Measurements from ENCODE around the gene SIPA1L3.

SIPA1L3 gene

DNA sequence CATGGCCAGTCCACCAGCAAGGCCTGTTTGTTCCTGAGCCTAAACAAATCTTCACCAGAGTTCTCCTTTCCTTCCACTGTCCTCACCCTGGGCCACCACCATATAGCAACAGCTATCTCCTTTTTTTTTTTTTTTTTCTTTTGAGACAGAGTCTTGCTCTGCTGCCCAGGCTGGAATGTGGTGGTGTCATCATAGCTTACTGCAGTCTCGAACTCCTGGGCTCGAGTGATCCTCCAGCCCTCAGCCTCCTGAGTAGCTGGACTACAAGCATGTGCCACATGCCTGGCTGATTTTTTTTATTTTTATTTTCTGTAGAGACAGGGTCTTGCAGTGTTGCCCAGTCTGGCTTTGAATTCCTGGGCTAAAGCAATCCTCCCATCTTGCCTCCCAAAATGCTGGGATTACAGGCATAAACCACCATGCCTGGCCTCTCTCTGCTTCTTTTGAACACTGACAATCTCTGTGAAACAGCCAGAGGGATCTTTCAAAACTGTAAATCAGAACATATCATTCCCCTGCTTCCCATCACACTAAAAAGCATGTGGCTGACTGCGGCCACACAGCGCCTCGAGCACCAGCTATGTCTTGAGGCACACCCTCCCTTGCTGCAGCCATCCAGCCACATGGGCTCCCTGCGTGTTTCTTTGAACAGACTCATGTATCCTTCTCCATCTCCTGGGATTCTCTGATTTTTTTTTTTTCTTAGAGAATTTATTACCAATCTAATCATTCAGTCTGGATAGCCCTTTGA, 110.6 kb downstream of the SIPA1L3 start:
- TF ChIP-seq, protein P1, sequence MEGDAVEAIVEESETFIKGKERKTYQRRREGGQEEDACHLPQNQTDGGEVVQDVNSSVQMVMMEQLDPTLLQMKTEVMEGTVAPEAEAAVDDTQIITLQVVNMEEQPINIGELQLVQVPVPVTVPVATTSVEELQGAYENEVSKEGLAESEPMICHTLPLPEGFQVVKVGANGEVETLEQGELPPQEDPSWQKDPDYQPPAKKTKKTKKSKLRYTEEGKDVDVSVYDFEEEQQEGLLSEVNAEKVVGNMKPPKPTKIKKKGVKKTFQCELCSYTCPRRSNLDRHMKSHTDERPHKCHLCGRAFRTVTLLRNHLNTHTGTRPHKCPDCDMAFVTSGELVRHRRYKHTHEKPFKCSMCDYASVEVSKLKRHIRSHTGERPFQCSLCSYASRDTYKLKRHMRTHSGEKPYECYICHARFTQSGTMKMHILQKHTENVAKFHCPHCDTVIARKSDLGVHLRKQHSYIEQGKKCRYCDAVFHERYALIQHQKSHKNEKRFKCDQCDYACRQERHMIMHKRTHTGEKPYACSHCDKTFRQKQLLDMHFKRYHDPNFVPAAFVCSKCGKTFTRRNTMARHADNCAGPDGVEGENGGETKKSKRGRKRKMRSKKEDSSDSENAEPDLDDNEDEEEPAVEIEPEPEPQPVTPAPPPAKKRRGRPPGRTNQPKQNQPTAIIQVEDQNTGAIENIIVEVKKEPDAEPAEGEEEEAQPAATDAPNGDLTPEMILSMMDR (IDR thresholded peaks at IDR 0.05; ENCODE audit: insufficient read depth, low read depth, low read length, missing control alignments) = no peak
- H3K4me3 ChIP-seq (ENCODE audit: low read depth, low read length) = no peak overlapping the region
- no peak for DNase-seq (ENCODE audit: low read depth)

- DNase-seq (ENCODE audit: low read depth) = no peak
- TF ChIP-seq, protein P1 (IDR thresholded peaks at IDR 0.05; ENCODE audit: insufficient read depth, low read depth, low read length, missing control alignments) = no peak
- H3K4me3 ChIP-seq (ENCODE audit: low read depth, low read length) = no peak overlapping the region
These were observed 111.8 kb downstream of the SIPA1L3 start for GRCh38 chr19:38018694-38019395.

DNA sequence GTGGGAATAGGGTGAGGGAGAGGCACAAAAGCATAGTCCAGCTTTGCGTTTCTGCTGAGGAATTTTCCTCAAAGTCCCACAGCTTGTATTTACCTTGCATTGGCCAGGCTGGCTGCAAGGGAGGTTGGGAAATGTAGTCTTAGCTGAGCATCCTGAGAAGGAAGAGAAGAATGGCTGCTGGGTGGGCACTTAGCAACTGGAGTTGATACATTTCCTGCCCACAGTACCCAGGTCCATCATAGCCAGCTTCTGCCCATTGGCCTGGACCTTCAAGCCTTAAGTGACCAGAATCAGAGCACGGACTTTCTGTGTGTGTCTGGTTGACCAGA, 112.4 kb downstream of the SIPA1L3 start:
- no peak for DNase-seq (ENCODE audit: low read depth)
- no peak overlapping the region for H3K4me3 ChIP-seq (ENCODE audit: low read depth, low read length)
- TF ChIP-seq, protein P1 (IDR thresholded peaks at IDR 0.05; ENCODE audit: insufficient read depth, low read depth, low read length, missing control alignments) = no peak

- H3K4me3 ChIP-seq (ENCODE audit: low read depth, low read length) = no peak overlapping the region
- TF ChIP-seq, protein P1 (IDR thresholded peaks at IDR 0.05; ENCODE audit: insufficient read depth, low read depth, low read length, missing control alignments) = no peak
- no peak for DNase-seq (ENCODE audit: low read depth)
These were observed 113.3 kb downstream of the SIPA1L3 start for GRCh38 chr19:38020311-38020710.

GRCh38 chr19:38021352-38021751, 114.3 kb downstream of the SIPA1L3 start:
- TF ChIP-seq, protein P1 (IDR thresholded peaks at IDR 0.05; ENCODE audit: insufficient read depth, low read depth, low read length, missing control alignments) = no peak
- no peak for DNase-seq (ENCODE audit: low read depth)
- no peak overlapping the region for H3K4me3 ChIP-seq (ENCODE audit: low read depth, low read length)

DNA sequence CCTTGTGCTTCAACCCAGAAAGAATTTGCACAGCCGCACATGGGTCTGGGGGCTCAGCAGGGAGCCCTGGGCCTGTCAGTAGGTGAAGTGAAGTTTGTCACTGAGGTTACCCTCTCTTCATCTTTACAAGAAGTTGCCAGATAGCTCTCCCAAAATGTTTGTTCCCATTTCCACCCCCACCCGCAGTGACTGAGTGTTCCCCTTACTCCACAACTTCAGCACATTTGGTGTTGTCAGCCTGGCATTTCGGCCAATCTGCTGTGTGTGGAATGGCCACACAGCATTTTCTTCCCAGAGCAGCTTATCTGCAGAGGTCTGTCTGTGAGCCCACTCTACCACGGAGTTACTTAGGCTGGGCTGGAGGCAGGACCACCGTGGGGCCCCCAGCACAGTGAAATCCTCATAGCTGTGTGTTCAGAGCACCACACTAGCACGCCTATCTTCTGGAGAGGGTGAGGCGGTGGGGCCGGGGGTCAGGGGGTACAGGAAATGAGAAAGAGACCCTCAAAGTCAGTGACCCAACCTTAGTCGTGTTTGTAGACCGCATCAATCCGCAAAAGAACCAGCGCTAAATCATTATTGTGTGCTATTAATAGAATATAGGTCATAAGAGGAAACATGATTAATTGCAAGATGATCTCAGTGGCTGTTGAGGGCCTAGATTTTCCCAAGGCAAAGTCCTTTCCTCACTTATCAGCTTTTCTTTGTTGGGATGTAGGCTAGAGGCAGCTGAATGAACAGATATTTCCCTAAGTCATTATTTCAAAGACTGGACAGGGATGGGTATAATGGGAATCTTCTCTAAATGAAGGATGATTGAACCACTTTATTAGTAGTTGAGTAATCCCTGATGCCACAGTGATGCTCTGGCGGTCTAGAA, 116.0 kb downstream of the SIPA1L3 start:
- DNase-seq (ENCODE audit: low read depth) = no peak
- TF ChIP-seq, protein P1 (IDR thresholded peaks at IDR 0.05; ENCODE audit: insufficient read depth, low read depth, low read length, missing control alignments) = no peak
- no peak overlapping the region for H3K4me3 ChIP-seq (ENCODE audit: low read depth, low read length)

Data from GM12865 (cell line).